ENCODE data around the gene CASP10. TPM values are rescaled to one million over a fixed set of nuclear protein-coding genes. Genes with fewer than 3 reads are reported as not detected.
A peak's percentile ranks its signal among the peaks of the same experiment; 100 is the strongest.

CASP10 gene
- total and polyA plus RNA-seq, 2 of the 13 experiments (the other 11 are each of a cell fraction or from before 2014, with no cell fraction given), result 22.2 to 23.8 TPM

DNA sequence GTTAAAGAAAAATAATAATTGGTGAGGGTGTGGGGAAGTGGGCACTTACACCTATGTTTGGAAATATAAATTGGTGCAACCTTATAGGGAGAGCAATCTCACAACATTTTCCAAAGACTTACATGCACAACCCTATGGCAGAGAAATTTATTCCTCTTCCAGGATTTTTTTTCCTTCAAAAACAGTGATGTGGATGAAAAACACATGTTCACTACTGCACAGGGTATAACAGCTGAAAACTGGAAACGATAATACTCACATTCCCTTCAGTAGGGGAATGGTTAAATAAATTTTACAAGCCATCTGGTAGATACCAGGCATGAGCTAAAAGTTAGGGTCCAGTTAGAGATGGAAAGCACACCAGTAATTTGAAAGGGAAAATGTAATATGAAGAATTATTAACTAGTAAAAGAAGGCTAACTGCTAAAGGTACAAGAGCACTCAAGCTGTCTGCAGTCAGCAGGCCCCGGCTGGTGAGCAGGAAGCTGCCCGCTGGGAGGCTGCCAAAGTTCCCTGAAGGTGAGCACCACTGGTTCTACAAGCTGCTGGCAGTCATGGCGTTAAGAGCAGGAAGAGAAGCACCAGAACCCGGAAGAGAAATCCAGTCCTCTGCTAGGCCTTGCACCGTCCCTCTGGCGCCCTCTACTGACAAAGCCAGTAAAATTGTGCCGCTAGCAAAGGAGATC is 49.0 kb downstream of the CASP10 start (continued):
- TF ChIP-seq ETV6 (CRISPR knock-in tag; conservative IDR thresholded peaks at IDR 0.05), result no peak
- no peak for TF ChIP-seq GATA4 (IDR thresholded peaks at IDR 0.05; ENCODE audit: borderline replicate concordance, low read depth)
- TF ChIP-seq ZNF567 (CRISPR knock-in tag; IDR thresholded peaks at IDR 0.05; ENCODE audit: borderline replicate concordance), result no peak; the same call in 1 of the 2 replicates
- TF ChIP-seq ZNF317 (CRISPR knock-in tag; IDR thresholded peaks at IDR 0.05), result peak; percentile 64; the same call in 1 of the 2 replicates
- no peak for TF ChIP-seq ZNF343 (CRISPR knock-in tag; IDR thresholded peaks at IDR 0.05)
- no peak for TF ChIP-seq ISX (CRISPR knock-in tag; conservative IDR thresholded peaks at IDR 0.05)
- peak; percentile 95; the same call in 1 of the 2 replicates for TF ChIP-seq TARDBP (CRISPR knock-in tag; IDR thresholded peaks at IDR 0.05)
- no peak for TF ChIP-seq ZNF484 (CRISPR knock-in tag; IDR thresholded peaks at IDR 0.05; ENCODE audit: borderline replicate concordance, low read depth)
- no peak for TF ChIP-seq SP140L (CRISPR knock-in tag; IDR thresholded peaks at IDR 0.05; ENCODE audit: borderline replicate concordance)
- no peak for TF ChIP-seq NFE2 (CRISPR knock-in tag; IDR thresholded peaks at IDR 0.05)
- TF ChIP-seq ZNF280D (CRISPR knock-in tag; IDR thresholded peaks at IDR 0.05), result peak; percentile 94
- TF ChIP-seq RCOR2 (CRISPR knock-in tag; IDR thresholded peaks at IDR 0.05), result peak; percentile 52
- TF ChIP-seq ZNF138 (CRISPR knock-in tag; IDR thresholded peaks at IDR 0.05; ENCODE audit: low read depth), result no peak
- TF ChIP-seq ZBTB42 (CRISPR knock-in tag; IDR thresholded peaks at IDR 0.05), result no peak
- no peak for TF ChIP-seq NFYB (CRISPR knock-in tag; IDR thresholded peaks at IDR 0.05)
- no peak for TF ChIP-seq SP1 (IDR thresholded peaks at IDR 0.05)
- no peak for TF ChIP-seq SP1 (CRISPR knock-in tag; IDR thresholded peaks at IDR 0.05)
- peak; percentile 96 for TF ChIP-seq ZNF580 (CRISPR knock-in tag; IDR thresholded peaks at IDR 0.05; ENCODE audit: borderline replicate concordance, low read depth)
- no peak for TF ChIP-seq TEF (CRISPR knock-in tag; IDR thresholded peaks at IDR 0.05)
- TF ChIP-seq SMC3 (IDR thresholded peaks at IDR 0.05; ENCODE audit: low read length), result peak; percentile 98
- TF ChIP-seq ZBTB49 (CRISPR knock-in tag; IDR thresholded peaks at IDR 0.05; ENCODE audit: borderline replicate concordance), result no peak
- peak; percentile 91 for TF ChIP-seq THAP11 (CRISPR knock-in tag; IDR thresholded peaks at IDR 0.05)
- TF ChIP-seq, protein P1, sequence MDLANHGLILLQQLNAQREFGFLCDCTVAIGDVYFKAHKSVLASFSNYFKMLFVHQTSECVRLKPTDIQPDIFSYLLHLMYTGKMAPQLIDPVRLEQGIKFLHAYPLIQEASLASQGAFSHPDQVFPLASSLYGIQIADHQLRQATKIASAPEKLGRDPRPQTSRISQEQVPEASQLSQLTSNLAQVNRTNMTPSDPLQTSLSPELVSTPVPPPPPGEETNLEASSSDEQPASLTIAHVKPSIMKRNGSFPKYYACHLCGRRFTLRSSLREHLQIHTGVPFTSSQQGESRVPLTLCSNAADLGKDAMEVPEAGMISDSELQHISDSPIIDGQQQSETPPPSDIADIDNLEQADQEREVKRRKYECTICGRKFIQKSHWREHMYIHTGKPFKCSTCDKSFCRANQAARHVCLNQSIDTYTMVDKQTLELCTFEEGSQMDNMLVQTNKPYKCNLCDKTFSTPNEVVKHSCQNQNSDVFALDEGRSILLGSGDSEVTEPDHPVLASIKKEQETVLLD (CRISPR knock-in tag; IDR thresholded peaks at IDR 0.05; ENCODE audit: low read depth), result no peak

Measured in HepG2 (cell line).